IMR-90 (cell line): ENCODE results near the gene NUDT3.

Source experiments
- POLR2A ChIP-seq: IDR thresholded peaks from 2 replicates; pipeline ENCODE4 v1.6.1; 2012; ENCODE audit warnings: mild to moderate bottlenecking, low read depth, low read length
- RAD21 ChIP-seq: IDR thresholded peaks from 2 replicates; pipeline ENCODE4 v1.6.1; 2012; ENCODE audit warnings: low read length, improper control_type of control experiment
- RFX5 ChIP-seq: IDR thresholded peaks from 2 replicates; pipeline ENCODE4 v1.8.0; 2012; ENCODE audit warnings: low read depth, mild to moderate bottlenecking, low read length, moderate library complexity
- TF ChIP-seq, protein P1 (sequence below): conservative IDR thresholded peaks from 2 replicates; pipeline ENCODE4 v1.5.1; 2012; ENCODE audit warnings: mild to moderate bottlenecking, low read depth, low read length, improper control_type of control experiment
- TF ChIP-seq, protein P2 (sequence below): fragments of 150-350 bp; IDR thresholded peaks from 2 replicates; pipeline ENCODE4 v1.6.1; 2017; ENCODE audit warnings: mild to moderate bottlenecking, antibody characterized with exemption, low read length, low read depth

DNA sequence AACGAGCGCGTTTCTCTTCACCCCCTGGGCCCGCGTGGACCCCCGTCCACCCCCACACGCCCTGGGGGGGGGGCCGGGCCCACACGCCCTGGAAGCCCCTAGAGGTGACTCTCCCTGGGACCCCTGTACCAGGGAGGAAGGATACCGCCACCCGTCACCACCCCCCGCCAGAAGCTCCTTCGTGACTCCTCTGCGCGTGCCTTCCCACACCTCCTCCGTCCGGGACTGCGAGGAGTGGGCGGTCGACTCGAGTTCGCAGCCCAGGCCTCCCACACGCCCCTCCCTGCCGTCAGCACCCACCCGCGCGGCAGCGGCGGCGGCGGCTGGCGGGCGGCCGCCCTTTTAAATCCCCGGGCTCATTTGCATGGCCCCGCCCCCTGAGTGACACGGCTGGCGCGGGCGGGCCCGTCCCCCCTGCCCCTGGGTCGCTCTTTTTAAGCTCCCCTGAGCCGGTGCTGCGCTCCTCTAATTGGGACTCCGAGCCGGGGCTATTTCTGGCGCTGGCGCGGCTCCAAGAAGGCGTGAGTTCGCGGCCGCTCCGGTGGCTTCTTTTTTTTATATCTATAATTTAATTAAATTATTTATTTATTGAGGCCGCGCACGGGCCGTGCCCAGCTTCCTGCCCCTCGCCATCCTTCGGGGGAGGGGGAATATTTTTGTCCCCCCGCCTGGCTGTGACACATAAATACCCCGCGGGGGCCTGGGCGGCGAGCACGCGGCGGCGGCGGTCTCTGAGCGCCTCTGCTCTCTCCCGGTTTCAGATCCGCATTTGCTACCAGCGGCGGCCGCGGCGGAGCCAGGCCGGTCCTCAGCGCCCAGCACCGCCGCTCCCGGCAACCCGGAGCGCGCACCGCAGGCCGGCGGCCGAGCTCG is 155.8 kb downstream of the NUDT3 start, which contains the start of gene HMGA1:
- TF ChIP-seq, protein P1, sequence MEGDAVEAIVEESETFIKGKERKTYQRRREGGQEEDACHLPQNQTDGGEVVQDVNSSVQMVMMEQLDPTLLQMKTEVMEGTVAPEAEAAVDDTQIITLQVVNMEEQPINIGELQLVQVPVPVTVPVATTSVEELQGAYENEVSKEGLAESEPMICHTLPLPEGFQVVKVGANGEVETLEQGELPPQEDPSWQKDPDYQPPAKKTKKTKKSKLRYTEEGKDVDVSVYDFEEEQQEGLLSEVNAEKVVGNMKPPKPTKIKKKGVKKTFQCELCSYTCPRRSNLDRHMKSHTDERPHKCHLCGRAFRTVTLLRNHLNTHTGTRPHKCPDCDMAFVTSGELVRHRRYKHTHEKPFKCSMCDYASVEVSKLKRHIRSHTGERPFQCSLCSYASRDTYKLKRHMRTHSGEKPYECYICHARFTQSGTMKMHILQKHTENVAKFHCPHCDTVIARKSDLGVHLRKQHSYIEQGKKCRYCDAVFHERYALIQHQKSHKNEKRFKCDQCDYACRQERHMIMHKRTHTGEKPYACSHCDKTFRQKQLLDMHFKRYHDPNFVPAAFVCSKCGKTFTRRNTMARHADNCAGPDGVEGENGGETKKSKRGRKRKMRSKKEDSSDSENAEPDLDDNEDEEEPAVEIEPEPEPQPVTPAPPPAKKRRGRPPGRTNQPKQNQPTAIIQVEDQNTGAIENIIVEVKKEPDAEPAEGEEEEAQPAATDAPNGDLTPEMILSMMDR, result no peak
- TF ChIP-seq POLR2A (peak; percentile 97), RAD21 (no peak), RFX5 (no peak)
- TF ChIP-seq, protein P2, sequence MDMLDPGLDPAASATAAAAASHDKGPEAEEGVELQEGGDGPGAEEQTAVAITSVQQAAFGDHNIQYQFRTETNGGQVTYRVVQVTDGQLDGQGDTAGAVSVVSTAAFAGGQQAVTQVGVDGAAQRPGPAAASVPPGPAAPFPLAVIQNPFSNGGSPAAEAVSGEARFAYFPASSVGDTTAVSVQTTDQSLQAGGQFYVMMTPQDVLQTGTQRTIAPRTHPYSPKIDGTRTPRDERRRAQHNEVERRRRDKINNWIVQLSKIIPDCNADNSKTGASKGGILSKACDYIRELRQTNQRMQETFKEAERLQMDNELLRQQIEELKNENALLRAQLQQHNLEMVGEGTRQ, result no peak
